Fibroblast of lung (primary cell): ENCODE results near the gene POLN. TPM values are rescaled to one million over a fixed set of nuclear protein-coding genes. Genes with fewer than 3 reads are reported as not detected.

Experiments
- DNase-seq, 2 donors: peaks; one replicate each; pipeline versions ENCODE4 v3.0.0 to v3.0.0-alpha.2; 2010; ENCODE audit warnings: low read depth in 2 of 2
- H2AFZ ChIP-seq: 2 replicates; pipeline ENCODE4 v1.5.1; 2012; ENCODE audit warnings: low read length, control low read depth, inconsistent platforms
- H3K27ac ChIP-seq: 2 replicates; pipeline ENCODE4 v1.5.1; 2011; ENCODE audit warnings: low read length, control low read depth; ENCODE audit not compliant: insufficient read depth
- H3K27me3 ChIP-seq: 2 replicates; pipeline ENCODE4 v1.5.1; 2011; ENCODE audit warnings: mild to moderate bottlenecking, low read length; ENCODE audit not compliant: control insufficient read depth, insufficient read depth
- H3K36me3 ChIP-seq: 2 replicates; pipeline ENCODE4 v1.5.1; 2011; ENCODE audit warnings: low read length; ENCODE audit not compliant: control insufficient read depth, insufficient read depth
- H3K4me1 ChIP-seq: 2 replicates; pipeline ENCODE4 v1.5.1; 2011; ENCODE audit warnings: low read length; ENCODE audit not compliant: control insufficient read depth, insufficient read depth; ENCODE audit errors: extremely low read depth
- H3K4me2 ChIP-seq: 2 replicates; pipeline ENCODE4 v1.5.1; 2011; ENCODE audit warnings: low read length, control low read depth; ENCODE audit not compliant: insufficient read depth; ENCODE audit errors: extremely low read depth
- H3K4me3 ChIP-seq, 4 experiments: fragments of 200-600 bp in 1 of 4; sonication (generic) in 1 of 4; replicated peaks in 1 of 4; 2 replicates each; pipeline ENCODE4 v1.5.1; 2011 to 2016; ENCODE audit warnings: low read length in 4 of 4, low read depth in 3 of 4, mild to moderate bottlenecking in 3 of 4, control low read depth in 2 of 4, inconsistent platforms in 1 of 4, mixed read lengths in 1 of 4; ENCODE audit not compliant: insufficient read depth in 1 of 4; ENCODE audit errors: control extremely low read depth in 1 of 4
- H3K79me2 ChIP-seq: 2 replicates; pipeline ENCODE4 v1.5.1; 2012; ENCODE audit warnings: mild to moderate bottlenecking, low read length, inconsistent platforms; ENCODE audit not compliant: control insufficient read depth, insufficient read depth
- H3K9ac ChIP-seq: 2 replicates; pipeline ENCODE4 v1.5.1; 2011; ENCODE audit warnings: mild to moderate bottlenecking, low read length, control low read depth; ENCODE audit not compliant: insufficient read depth
- H3K9me3 ChIP-seq: 2 replicates; pipeline ENCODE4 v1.5.1; 2012; ENCODE audit warnings: low read depth, low read length; ENCODE audit not compliant: control insufficient read depth, insufficient read depth
- H4K20me1 ChIP-seq: 2 replicates; pipeline ENCODE4 v1.5.1; 2011; ENCODE audit warnings: low read length; ENCODE audit not compliant: control insufficient read depth, insufficient read depth; ENCODE audit errors: extremely low read depth
- CTCF ChIP-seq, 2 donors: IDR thresholded peaks in 1 of 2; conservative IDR thresholded peaks in 1 of 2; 1 replicate in 1 of 2; 2 replicates in 1 of 2; pipeline ENCODE4 v1.5.1; 2011 to 2012; ENCODE audit warnings: low read length in 2 of 2, control low read depth in 1 of 2, inconsistent platforms in 1 of 2, low read depth in 1 of 2, mild to moderate bottlenecking in 1 of 2
- EZH2 ChIP-seq: IDR thresholded peaks from 2 replicates; pipeline ENCODE4 v1.5.1; 2012; ENCODE audit warnings: low read length, control low read depth, mild to moderate bottlenecking; ENCODE audit errors: missing control alignments
- polyA plus RNA-seq, 2 donors: library from polyadenylated mRNA; depleted of rRNA in 1 of 2; stranded (reverse) in 1 of 2; unstranded in 1 of 2; fragments of >200 nt; gene quantifications; 2 replicates each; pipeline ENCODE4 v1.2.1, GENCODE V29; 2011 to 2012; ENCODE audit warnings: missing spikeins in 1 of 2
- total RNA-seq: library from RNA; depleted of rRNA; stranded (reverse); fragments of >200 nt; gene quantifications from 2 replicates; pipeline ENCODE4 v1.2.1, GENCODE V29; 2014

POLN gene
- total and polyA plus RNA-seq, 2 donors (not counting 1 experiment from before 2014, with no cell fraction given), result 0.58 to 5.6 TPM

GRCh38 chr4:2274320-2275043, 32.6 kb upstream of the POLN start:
- Histone ChIP-seq H3K4me2 (no peak overlapping the region), H3K27ac (no peak overlapping the region), H3K4me3 (no peak overlapping the region), H4K20me1 (no peaks in the 10 kb centered on the region), H3K9ac (no peak overlapping the region), H3K27me3 (no peaks in the 10 kb centered on the region), H2AFZ (no peak overlapping the region), H3K4me1 (no peaks in the 10 kb centered on the region), H3K79me2 (no peaks in the 10 kb centered on the region), H3K9me3 (no peaks in the 10 kb centered on the region), H3K36me3 (no peaks in the 10 kb centered on the region)
- no peak for TF ChIP-seq EZH2
- no peak for TF ChIP-seq CTCF (conservative IDR thresholded peaks at IDR 0.05 in 1 of 2, IDR thresholded peaks at IDR 0.05 in 1 of 2; ENCODE audit: low read depth in 1 of 2, low read length in 2 of 2)
- DNase-seq, result no peak

GRCh38 chr4:2273657-2274319, 31.9 kb upstream of the POLN start:
- Histone ChIP-seq H3K27me3 (no peaks in the 10 kb centered on the region), H4K20me1 (no peaks in the 10 kb centered on the region), H3K27ac (no peak overlapping the region), H3K4me2 (no peak overlapping the region), H2AFZ (no peak overlapping the region), H3K36me3 (no peaks in the 10 kb centered on the region), H3K9me3 (no peaks in the 10 kb centered on the region), H3K9ac (no peak overlapping the region), H3K4me3 (no peak overlapping the region), H3K4me1 (no peaks in the 10 kb centered on the region), H3K79me2 (no peaks in the 10 kb centered on the region)
- TF ChIP-seq EZH2 (no peak), CTCF (conservative IDR thresholded peaks at IDR 0.05 in 1 of 2, IDR thresholded peaks at IDR 0.05 in 1 of 2; ENCODE audit: low read depth in 1 of 2, low read length in 2 of 2) (no peak)
- no peak for DNase-seq

- H3K4me3 ChIP-seq, result no peak overlapping the region
- TF ChIP-seq EZH2 (no peak), CTCF (conservative IDR thresholded peaks at IDR 0.05 in 1 of 2, IDR thresholded peaks at IDR 0.05 in 1 of 2; ENCODE audit: low read depth in 1 of 2, low read length in 2 of 2) (no peak)
- H4K20me1 ChIP-seq, result no peaks in the 10 kb centered on the region
- no peaks in the 10 kb centered on the region for H3K36me3 ChIP-seq
- H3K4me1 ChIP-seq, result no peaks in the 10 kb centered on the region
- no peaks in the 10 kb centered on the region for H3K79me2 ChIP-seq
- no peak for DNase-seq
- H3K9me3 ChIP-seq, result no peaks in the 10 kb centered on the region
- H3K4me2 ChIP-seq, result no peak overlapping the region
- no peak overlapping the region for H3K27ac ChIP-seq
- H3K9ac ChIP-seq, result no peak overlapping the region
- no peak overlapping the region for H2AFZ ChIP-seq
- no peaks in the 10 kb centered on the region for H3K27me3 ChIP-seq
Measured at GRCh38 chr4:2273221-2273620, 31.3 kb upstream of the POLN start.
